Stomach (tissue), 4 donors: ENCODE results near the gene SORCS2.

ENCODE experiments used
- POLR2A ChIP-seq, 4 donors: fragments of 450-650 bp; IDR thresholded peaks; one replicate each; pipeline ENCODE4 v1.6.1; 2016; ENCODE audit warnings: antibody characterized with exemption in 4 of 4, control low read depth in 2 of 4, mild to moderate bottlenecking in 1 of 4, moderate library complexity in 1 of 4
- POLR2AphosphoS5 ChIP-seq, 3 donors: sonication (generic); formaldehyde crosslinking; IDR thresholded peaks; one replicate each; pipeline ENCODE4 v1.6.1; 2016; ENCODE audit warnings: antibody characterized with exemption in 3 of 3
- TF ChIP-seq, protein P1 (sequence below), 7 experiments: fragments of 450-650 bp in 4 of 7; fragments of 200-600 bp in 3 of 7; sonication (generic) in 3 of 7; IDR thresholded peaks; one replicate each; pipeline ENCODE4 v1.5.1; 2016 to 2019; ENCODE audit warnings: antibody characterized with exemption in 7 of 7, control low read depth in 2 of 7, mild to moderate bottlenecking in 1 of 7

DNA sequence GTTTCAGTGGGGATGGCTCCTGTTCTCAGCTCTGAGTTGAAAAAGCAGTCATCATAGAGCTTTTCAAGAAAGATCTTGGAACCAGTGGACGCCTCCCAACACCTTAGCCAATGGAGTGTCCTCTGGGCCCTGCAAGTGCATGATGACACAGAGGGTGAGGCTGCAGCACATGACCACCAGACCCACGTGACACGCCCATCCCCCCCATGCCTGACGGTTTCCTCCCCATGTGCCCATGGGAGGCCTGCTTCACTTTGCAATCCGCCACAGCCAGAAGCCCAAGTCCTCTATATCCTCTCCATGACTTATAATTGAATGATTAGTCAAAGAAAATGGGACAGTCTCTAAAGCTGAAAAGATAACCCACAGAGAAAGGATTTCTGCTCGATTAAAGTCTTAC is 560.3 kb downstream of the SORCS2 start:
- TF ChIP-seq POLR2AphosphoS5 (IDR thresholded peaks at IDR 0.05) (no peak), POLR2A (IDR thresholded peaks at IDR 0.05) (no peak)
- TF ChIP-seq, protein P1, sequence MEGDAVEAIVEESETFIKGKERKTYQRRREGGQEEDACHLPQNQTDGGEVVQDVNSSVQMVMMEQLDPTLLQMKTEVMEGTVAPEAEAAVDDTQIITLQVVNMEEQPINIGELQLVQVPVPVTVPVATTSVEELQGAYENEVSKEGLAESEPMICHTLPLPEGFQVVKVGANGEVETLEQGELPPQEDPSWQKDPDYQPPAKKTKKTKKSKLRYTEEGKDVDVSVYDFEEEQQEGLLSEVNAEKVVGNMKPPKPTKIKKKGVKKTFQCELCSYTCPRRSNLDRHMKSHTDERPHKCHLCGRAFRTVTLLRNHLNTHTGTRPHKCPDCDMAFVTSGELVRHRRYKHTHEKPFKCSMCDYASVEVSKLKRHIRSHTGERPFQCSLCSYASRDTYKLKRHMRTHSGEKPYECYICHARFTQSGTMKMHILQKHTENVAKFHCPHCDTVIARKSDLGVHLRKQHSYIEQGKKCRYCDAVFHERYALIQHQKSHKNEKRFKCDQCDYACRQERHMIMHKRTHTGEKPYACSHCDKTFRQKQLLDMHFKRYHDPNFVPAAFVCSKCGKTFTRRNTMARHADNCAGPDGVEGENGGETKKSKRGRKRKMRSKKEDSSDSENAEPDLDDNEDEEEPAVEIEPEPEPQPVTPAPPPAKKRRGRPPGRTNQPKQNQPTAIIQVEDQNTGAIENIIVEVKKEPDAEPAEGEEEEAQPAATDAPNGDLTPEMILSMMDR (IDR thresholded peaks at IDR 0.05) = no peak
